ENCODE measurements around the gene DDR2. TPM values are rescaled to one million over a fixed set of nuclear protein-coding genes. Genes with fewer than 3 reads are reported as not detected.

The DDR2 gene
- total RNA-seq, 1 donor, result 289 TPM

- H3K4me3 ChIP-seq (ENCODE audit: low read depth, low read length), result no peak overlapping the region
- no peak for TF ChIP-seq CTCF (IDR thresholded peaks at IDR 0.05; ENCODE audit: insufficient read depth, low read depth, low read length)
- no peak for DNase-seq (ENCODE audit: low read depth)
Observed at GRCh38 chr1:162641114-162641513, 8.8 kb downstream of the DDR2 start.

GRCh38 chr1:162644986-162645314, 12.7 kb downstream of the DDR2 start:
- no peak for DNase-seq (ENCODE audit: low read depth)
- H3K4me3 ChIP-seq (ENCODE audit: low read depth, low read length), result no peak overlapping the region
- no peak for TF ChIP-seq CTCF (IDR thresholded peaks at IDR 0.05; ENCODE audit: insufficient read depth, low read depth, low read length)

GRCh38 chr1:162645666-162646065, 13.4 kb downstream of the DDR2 start:
- TF ChIP-seq CTCF (IDR thresholded peaks at IDR 0.05; ENCODE audit: insufficient read depth, low read depth, low read length), result no peak
- no peak for DNase-seq (ENCODE audit: low read depth)
- H3K4me3 ChIP-seq (ENCODE audit: low read depth, low read length), result no peak overlapping the region

GRCh38 chr1:162649583-162649982, 17.3 kb downstream of the DDR2 start:
- no peak overlapping the region for H3K4me3 ChIP-seq (ENCODE audit: low read depth, low read length)
- peak; percentile 51 for DNase-seq (ENCODE audit: low read depth)
- TF ChIP-seq CTCF (IDR thresholded peaks at IDR 0.05; ENCODE audit: insufficient read depth, low read depth, low read length), result no peak

GRCh38 chr1:162654915-162655620, 22.8 kb downstream of the DDR2 start:
- TF ChIP-seq CTCF (IDR thresholded peaks at IDR 0.05; ENCODE audit: insufficient read depth, low read depth, low read length), result no peak
- H3K4me3 ChIP-seq (ENCODE audit: low read depth, low read length), result no peak overlapping the region
- DNase-seq (ENCODE audit: low read depth), result no peak

GRCh38 chr1:162656266-162656665, 24.0 kb downstream of the DDR2 start:
- H3K4me3 ChIP-seq (ENCODE audit: low read depth, low read length), result no peak overlapping the region
- no peak for TF ChIP-seq CTCF (IDR thresholded peaks at IDR 0.05; ENCODE audit: insufficient read depth, low read depth, low read length)
- no peak for DNase-seq (ENCODE audit: low read depth)

- DNase-seq (ENCODE audit: low read depth), result peak; percentile 41
- TF ChIP-seq CTCF (IDR thresholded peaks at IDR 0.05; ENCODE audit: insufficient read depth, low read depth, low read length), result no peak
- no peak overlapping the region for H3K4me3 ChIP-seq (ENCODE audit: low read depth, low read length)
Observed at GRCh38 chr1:162660574-162660973, 28.3 kb downstream of the DDR2 start.
